Calu3 (cell line): Measurements from ENCODE around the gene TAS2R42. TPM values are rescaled to one million over a fixed set of nuclear protein-coding genes. Genes with fewer than 3 reads are reported as not detected.
A peak's percentile ranks its signal among the peaks of the same experiment; 100 is the strongest.

Experiments used
- Bru-seq: library from RNA; stranded (reverse); fragments of 400-500 nt; gene quantifications from one replicate; lab custom pipeline; 2021; lab: Mats Ljungman, UMichigan
- BruChase-seq, 2 experiments: library from RNA; stranded (reverse); fragments of 400-500 nt; gene quantifications; one replicate each; lab custom pipeline; 2021; lab: Mats Ljungman, UMichigan
- BruUV-seq: library from RNA; stranded (reverse); fragments of 400-500 nt; replicated peaks from 2 replicates; lab custom pipeline; 2021; lab: Mats Ljungman, UMichigan
- CTCF ChIA-PET: fragments of 300-600 bp; sonication (Branson Sonifier 250); formaldehyde crosslinking; loops from one replicate; lab custom pipeline; 2022; ENCODE audit warnings: antibody characterized with exemption; lab: Charles Lee
- DNase-seq: peaks from one replicate; pipeline ENCODE4 v3.0.0; 2022
- H3K27ac Mint-ChIP-seq: one replicate; pipeline ENCODE4 v1.8.0; 2022; ENCODE audit warnings: mixed read lengths; ENCODE audit not compliant: unreplicated experiment
- H3K27me3 Mint-ChIP-seq: one replicate; pipeline ENCODE4 v1.8.0; 2022; ENCODE audit warnings: mixed read lengths; ENCODE audit not compliant: unreplicated experiment
- H3K36me3 Mint-ChIP-seq: one replicate; pipeline ENCODE4 v1.8.0; 2022; ENCODE audit warnings: mild to moderate bottlenecking, moderate library complexity, mixed read lengths; ENCODE audit not compliant: insufficient read depth, unreplicated experiment
- H3K4me1 Mint-ChIP-seq: one replicate; pipeline ENCODE4 v1.8.0; 2022; ENCODE audit warnings: mild to moderate bottlenecking, low read depth, mixed read lengths; ENCODE audit not compliant: unreplicated experiment
- H3K4me3 Mint-ChIP-seq: one replicate; pipeline ENCODE4 v1.8.0; 2022; ENCODE audit warnings: mild to moderate bottlenecking, low read depth, moderate library complexity, mixed read lengths; ENCODE audit not compliant: unreplicated experiment
- H3K9me3 Mint-ChIP-seq: one replicate; pipeline ENCODE4 v1.8.0; 2022; ENCODE audit warnings: low read depth, mixed read lengths; ENCODE audit not compliant: unreplicated experiment
- CTCF ChIP-seq: fragments of 200-600 bp; IDR thresholded peaks from one replicate; pipeline ENCODE4 v1.8.0; 2022; ENCODE audit warnings: antibody characterized with exemption; ENCODE audit not compliant: unreplicated experiment
- intact Hi-C: fragments of 100-400 bp; cut with micrococcal nuclease; formaldehyde crosslinking; loops from one replicate; pipeline ENCODE4 v1.10.0; 2022; ENCODE audit not compliant: unreplicated experiment
- long read RNA-seq: library from polyadenylated mRNA; stranded (forward); transcript quantifications from one replicate; pipeline ENCODE4 v2.0.0, GENCODE V29; 2022
- total RNA-seq: library from RNA; stranded (reverse); gene quantifications from 2 replicates; pipeline ENCODE4 v1.2.3, GENCODE V29; 2022

The TAS2R42 gene
- total RNA-seq: not detected in 2 replicates
- not detected for Bru-seq, nascent RNA
- not detected for BruChase-seq, experiment 1, labeled RNA remaining after a 6-hour chase
- not detected for BruChase-seq, experiment 2, labeled RNA remaining after a 2-hour chase
- long read RNA-seq: 0 reads

GRCh38 chr12:11186837-11187236 lies at the start of gene TAS2R42:
TSS of gene TAS2R42 (minus strand) at chr12:11186937. CDS start at chr12:11186937, 0 bp downstream.
- no peak for DNase-seq
- CTCF ChIA-PET: no interaction called here
- Mint-ChIP-seq H3K27ac (no peak within 1 kb of the TSS), H3K4me1 (no peaks in the 10 kb centered on the region), H3K9me3 (no peaks in the 10 kb centered on the region), H3K4me3 (no peak within 1 kb of the TSS), H3K36me3 (no peaks in the 10 kb centered on the region), H3K27me3 (no peaks in the 10 kb centered on the region)
- intact Hi-C loops: no loop called here
- no peak for TF ChIP-seq CTCF
- no TSS peak for BruUV-seq

GRCh38 chr12:11233532-11233931 lies 46.8 kb upstream of the TAS2R42 start:
- H3K36me3 Mint-ChIP-seq: no peaks in the 10 kb centered on the region
- no peaks in the 10 kb centered on the region for H3K9me3 Mint-ChIP-seq
- no peak for TF ChIP-seq CTCF
- no peak overlapping the region for H3K27ac Mint-ChIP-seq
- H3K4me3 Mint-ChIP-seq: no peak overlapping the region
- H3K4me1 Mint-ChIP-seq: no peaks in the 10 kb centered on the region
- no TSS peak for BruUV-seq
- peaks cover 45% of the 10 kb centered on the region for H3K27me3 Mint-ChIP-seq
- CTCF ChIA-PET: no interaction called here
- intact Hi-C loops: loop anchor here (10.0 kb wide), 1 partner anchor 811 kb away; no protein-coding TSS in a partner anchor
- no peak for DNase-seq

- Mint-ChIP-seq H3K9me3 (no peaks in the 10 kb centered on the region), H3K4me3 (no peak overlapping the region), H3K4me1 (no peaks in the 10 kb centered on the region), H3K27ac (no peak overlapping the region), H3K27me3 (peaks cover 69% of the 10 kb centered on the region), H3K36me3 (no peaks in the 10 kb centered on the region)
- peak; percentile 67 for TF ChIP-seq CTCF
- peak; percentile 63 for DNase-seq
- CTCF ChIA-PET: interaction anchor here (0.7 to 1.7 kb wide), 5 partner anchors 255 to 457 kb away, joined by 3 to 14 read pairs (median 3); no protein-coding TSS in a partner anchor
- no TSS peak for BruUV-seq
- intact Hi-C loops: loop anchor here (1.0 kb wide), 1 partner anchor 258 kb away; no protein-coding TSS in a partner anchor
Measured at GRCh38 chr12:11228296-11228879, 41.7 kb upstream of the TAS2R42 start.

GRCh38 chr12:11227373-11227772 lies 40.6 kb upstream of the TAS2R42 start:
- Mint-ChIP-seq H3K4me1 (no peaks in the 10 kb centered on the region), H3K36me3 (no peaks in the 10 kb centered on the region), H3K27ac (no peak overlapping the region), H3K4me3 (no peak overlapping the region), H3K27me3 (peaks cover 66% of the 10 kb centered on the region), H3K9me3 (no peaks in the 10 kb centered on the region)
- CTCF ChIA-PET: interaction anchor here (0.6 to 0.9 kb wide), 2 partner anchors 21 to 256 kb away, joined by 3 read pairs; no protein-coding TSS in a partner anchor
- DNase-seq: no peak
- BruUV-seq: no TSS peak
- no peak for TF ChIP-seq CTCF
- intact Hi-C loops: no loop called here
